SU-DHL-6 (cell line): ENCODE data around the gene CLEC16A.

ENCODE experiments used
- EZH2phosphoT487 ChIP-seq: fragments of 200-600 bp; sonication (generic), shearing (Covaris generic); conservative IDR thresholded peaks from 2 replicates; pipeline ENCODE4 v1.6.1; 2018; ENCODE audit warnings: mild to moderate bottlenecking, antibody characterized with exemption, low read length, moderate library complexity, mixed read lengths
- TF ChIP-seq, protein P1 (sequence below): fragments of 200-600 bp; sonication (generic); IDR thresholded peaks from one replicate; pipeline ENCODE4 v1.5.1; 2017; ENCODE audit warnings: antibody characterized with exemption, mild to moderate bottlenecking, low read length, moderate library complexity; ENCODE audit not compliant: insufficient read depth, poor library complexity, severe bottlenecking

DNA sequence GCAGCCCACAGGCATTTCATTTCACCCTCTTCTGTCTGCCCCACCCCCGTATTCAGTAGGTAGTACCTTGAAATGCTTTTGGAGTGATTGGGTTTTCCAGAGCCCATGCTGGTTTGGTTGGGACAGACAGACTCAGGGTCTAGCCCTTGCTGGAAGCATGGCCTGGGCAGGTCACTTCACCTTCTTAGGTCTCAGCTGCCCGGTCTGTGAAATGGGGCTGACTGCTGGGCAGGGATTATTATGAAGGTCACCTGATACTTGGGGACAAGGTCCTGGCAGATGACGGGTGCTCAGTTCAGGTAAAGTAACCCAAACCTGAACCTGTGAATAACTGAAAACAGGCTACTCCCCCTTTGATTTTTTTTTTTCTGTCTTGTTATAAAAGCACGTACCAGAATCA lies 116.0 kb downstream of the CLEC16A start:
- TF ChIP-seq EZH2phosphoT487: no peak
- TF ChIP-seq, protein P1, sequence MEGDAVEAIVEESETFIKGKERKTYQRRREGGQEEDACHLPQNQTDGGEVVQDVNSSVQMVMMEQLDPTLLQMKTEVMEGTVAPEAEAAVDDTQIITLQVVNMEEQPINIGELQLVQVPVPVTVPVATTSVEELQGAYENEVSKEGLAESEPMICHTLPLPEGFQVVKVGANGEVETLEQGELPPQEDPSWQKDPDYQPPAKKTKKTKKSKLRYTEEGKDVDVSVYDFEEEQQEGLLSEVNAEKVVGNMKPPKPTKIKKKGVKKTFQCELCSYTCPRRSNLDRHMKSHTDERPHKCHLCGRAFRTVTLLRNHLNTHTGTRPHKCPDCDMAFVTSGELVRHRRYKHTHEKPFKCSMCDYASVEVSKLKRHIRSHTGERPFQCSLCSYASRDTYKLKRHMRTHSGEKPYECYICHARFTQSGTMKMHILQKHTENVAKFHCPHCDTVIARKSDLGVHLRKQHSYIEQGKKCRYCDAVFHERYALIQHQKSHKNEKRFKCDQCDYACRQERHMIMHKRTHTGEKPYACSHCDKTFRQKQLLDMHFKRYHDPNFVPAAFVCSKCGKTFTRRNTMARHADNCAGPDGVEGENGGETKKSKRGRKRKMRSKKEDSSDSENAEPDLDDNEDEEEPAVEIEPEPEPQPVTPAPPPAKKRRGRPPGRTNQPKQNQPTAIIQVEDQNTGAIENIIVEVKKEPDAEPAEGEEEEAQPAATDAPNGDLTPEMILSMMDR: no peak
